ENCODE data around the gene TLL2.

The TLL2 gene

DNA sequence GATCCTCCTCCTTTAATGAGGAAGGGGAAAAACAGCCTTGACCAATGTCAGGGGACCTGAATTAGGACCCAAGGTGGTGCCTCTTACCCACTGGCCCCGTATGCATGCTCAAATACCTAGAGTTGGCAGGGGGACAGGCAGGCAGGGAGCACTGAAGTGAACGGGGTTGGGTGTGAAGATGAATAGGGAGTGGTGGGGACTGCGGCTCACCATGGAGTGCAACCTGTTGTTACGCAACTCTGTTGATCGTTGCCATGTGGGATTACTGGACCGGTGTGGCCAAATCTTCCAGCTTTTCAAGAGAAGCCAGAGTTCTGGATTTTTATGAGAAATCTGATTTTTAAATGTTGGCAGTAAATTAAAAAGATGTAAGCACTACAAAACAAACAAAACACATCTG is 48.1 kb downstream of the TLL2 start:
- no peak for TF ChIP-seq CTCF (IDR thresholded peaks at IDR 0.05; ENCODE audit: borderline replicate concordance, extremely low read depth, low read length, poor library complexity, severe bottlenecking)
- TF ChIP-seq EZH2 (IDR thresholded peaks at IDR 0.05; ENCODE audit: borderline replicate concordance, low read depth, low read length, severe bottlenecking) = no peak
- Histone ChIP-seq H3K9ac (ENCODE audit: low read depth, low read length) (no peak overlapping the region), H3K4me3 (ENCODE audit: low read depth in 1 of 2, low read length in 2 of 2) (no peak overlapping the region), H3K4me2 (ENCODE audit: insufficient read depth, low read length) (no peak overlapping the region), H2AFZ (ENCODE audit: low read depth, low read length) (no peak overlapping the region), H3K27ac (ENCODE audit: low read length) (no peak overlapping the region), H3K4me1 (ENCODE audit: insufficient read depth, low read length) (peaks cover 24% of the 10 kb centered on the region), H3K27me3 (ENCODE audit: insufficient read depth, low read length, poor library complexity) (no peaks in the 10 kb centered on the region), H3K79me2 (ENCODE audit: insufficient read depth, low read length) (no peaks in the 10 kb centered on the region), H3K9me3 (ENCODE audit: insufficient read depth, low read length, severe bottlenecking) (no peaks in the 10 kb centered on the region), H4K20me1 (ENCODE audit: insufficient read depth, low read length) (no peaks in the 10 kb centered on the region), H3K36me3 (ENCODE audit: insufficient read depth, low read length) (no peaks in the 10 kb centered on the region)
- ATAC-seq (ENCODE audit: insufficient read depth, low read depth) = no peak
- no peak for DNase-seq

DNA sequence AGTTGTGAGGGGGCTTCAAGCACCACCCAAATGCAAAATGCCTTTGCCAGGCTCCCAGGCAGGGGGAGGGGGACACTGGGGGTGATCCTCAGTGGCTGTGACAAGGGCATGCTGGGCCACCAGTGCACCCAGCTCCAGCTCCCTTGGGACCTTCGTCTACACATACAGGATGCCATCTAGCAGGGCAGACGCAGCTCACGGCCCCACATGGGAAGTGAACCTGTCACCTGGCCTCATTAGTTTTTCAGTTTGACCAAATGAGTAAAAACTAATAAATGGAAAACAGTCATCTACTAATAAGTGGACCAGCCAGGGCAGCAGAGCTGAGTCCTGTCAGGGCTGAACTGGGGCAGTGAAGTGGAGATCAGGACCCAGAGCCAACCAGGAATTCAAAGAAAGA is 50.2 kb downstream of the TLL2 start:
- no peaks in the 10 kb centered on the region for H3K36me3 ChIP-seq (ENCODE audit: insufficient read depth, low read length)
- ATAC-seq (ENCODE audit: insufficient read depth, low read depth) (no peak), DNase-seq (no peak)
- H4K20me1 ChIP-seq (ENCODE audit: insufficient read depth, low read length) = no peaks in the 10 kb centered on the region
- H3K9ac ChIP-seq (ENCODE audit: low read depth, low read length) = no peak overlapping the region
- H3K4me2 ChIP-seq (ENCODE audit: insufficient read depth, low read length) = no peak overlapping the region
- TF ChIP-seq CTCF (IDR thresholded peaks at IDR 0.05; ENCODE audit: borderline replicate concordance, extremely low read depth, low read length, poor library complexity, severe bottlenecking) = no peak
- no peak for TF ChIP-seq EZH2 (IDR thresholded peaks at IDR 0.05; ENCODE audit: borderline replicate concordance, low read depth, low read length, severe bottlenecking)
- no peaks in the 10 kb centered on the region for H3K79me2 ChIP-seq (ENCODE audit: insufficient read depth, low read length)
- H3K4me3 ChIP-seq (ENCODE audit: low read depth in 1 of 2, low read length in 2 of 2) = no peak overlapping the region
- H3K4me1 ChIP-seq (ENCODE audit: insufficient read depth, low read length) = peaks cover 8% of the 10 kb centered on the region
- H3K27ac ChIP-seq (ENCODE audit: low read length) = no peak overlapping the region
- no peaks in the 10 kb centered on the region for H3K27me3 ChIP-seq (ENCODE audit: insufficient read depth, low read length, poor library complexity)
- no peak overlapping the region for H2AFZ ChIP-seq (ENCODE audit: low read depth, low read length)
- H3K9me3 ChIP-seq (ENCODE audit: insufficient read depth, low read length, severe bottlenecking) = no peaks in the 10 kb centered on the region

DNA sequence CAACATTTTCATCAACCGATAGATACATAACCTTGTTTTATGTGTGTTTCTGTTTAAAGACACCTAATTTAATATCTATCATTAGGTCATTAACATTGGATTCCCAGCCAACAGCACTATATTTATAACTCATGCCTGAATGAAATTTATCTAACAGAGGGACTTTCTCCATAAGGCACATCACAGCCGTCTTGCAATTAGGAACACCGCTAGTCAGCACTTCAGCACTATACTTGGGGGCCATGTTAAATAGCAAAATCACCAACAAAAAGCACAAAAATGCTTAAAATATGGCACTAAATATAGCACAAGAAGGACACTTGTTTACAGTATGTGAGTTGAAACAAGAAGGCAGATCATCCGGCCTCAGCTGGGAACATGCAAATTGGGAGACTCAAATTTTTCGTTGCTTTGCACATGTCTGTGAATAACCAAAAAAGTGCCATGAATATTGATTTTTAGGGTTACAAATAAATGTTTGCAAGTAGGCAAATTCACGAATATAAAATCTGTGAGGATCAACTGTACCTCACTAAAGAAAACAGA is 51.0 kb downstream of the TLL2 start:
- Histone ChIP-seq H3K4me3 (ENCODE audit: low read depth in 1 of 2, low read length in 2 of 2) (no peak overlapping the region), H4K20me1 (ENCODE audit: insufficient read depth, low read length) (no peaks in the 10 kb centered on the region), H3K36me3 (ENCODE audit: insufficient read depth, low read length) (no peaks in the 10 kb centered on the region), H3K27me3 (ENCODE audit: insufficient read depth, low read length, poor library complexity) (no peaks in the 10 kb centered on the region), H3K27ac (ENCODE audit: low read length) (no peak overlapping the region), H3K79me2 (ENCODE audit: insufficient read depth, low read length) (no peaks in the 10 kb centered on the region), H2AFZ (ENCODE audit: low read depth, low read length) (no peak overlapping the region), H3K9ac (ENCODE audit: low read depth, low read length) (no peak overlapping the region), H3K4me2 (ENCODE audit: insufficient read depth, low read length) (no peak overlapping the region), H3K4me1 (ENCODE audit: insufficient read depth, low read length) (no peaks in the 10 kb centered on the region), H3K9me3 (ENCODE audit: insufficient read depth, low read length, severe bottlenecking) (no peaks in the 10 kb centered on the region)
- DNase-seq (no peak), ATAC-seq (ENCODE audit: insufficient read depth, low read depth) (no peak)
- no peak for TF ChIP-seq CTCF (IDR thresholded peaks at IDR 0.05; ENCODE audit: borderline replicate concordance, extremely low read depth, low read length, poor library complexity, severe bottlenecking)
- TF ChIP-seq EZH2 (IDR thresholded peaks at IDR 0.05; ENCODE audit: borderline replicate concordance, low read depth, low read length, severe bottlenecking) = no peak

DNA sequence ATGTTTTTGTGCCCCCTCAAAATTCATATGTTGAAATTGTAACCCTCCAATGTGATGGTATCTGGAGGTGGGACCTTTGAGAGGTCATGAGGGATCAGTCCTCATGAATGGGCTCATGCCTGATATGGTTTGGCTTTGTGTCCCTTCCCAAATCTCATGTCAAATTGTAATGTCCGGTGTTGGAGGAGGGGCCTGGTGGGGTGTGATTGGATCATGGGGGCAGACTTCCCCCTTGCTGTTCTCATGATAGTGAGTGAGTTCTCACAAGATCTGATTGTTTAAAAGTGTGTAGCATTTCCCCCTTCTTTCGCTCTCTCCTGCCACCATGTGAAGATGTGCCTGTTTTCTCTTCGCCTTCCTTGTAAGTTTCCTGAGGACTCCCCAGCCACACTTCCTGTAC is 53.4 kb downstream of the TLL2 start:
- no peak for TF ChIP-seq EZH2 (IDR thresholded peaks at IDR 0.05; ENCODE audit: borderline replicate concordance, low read depth, low read length, severe bottlenecking)
- TF ChIP-seq CTCF (IDR thresholded peaks at IDR 0.05; ENCODE audit: borderline replicate concordance, extremely low read depth, low read length, poor library complexity, severe bottlenecking) = no peak
- H4K20me1 ChIP-seq (ENCODE audit: insufficient read depth, low read length) = no peaks in the 10 kb centered on the region
- H3K9me3 ChIP-seq (ENCODE audit: insufficient read depth, low read length, severe bottlenecking) = no peaks in the 10 kb centered on the region
- peaks cover 3% of the 10 kb centered on the region for H3K27me3 ChIP-seq (ENCODE audit: insufficient read depth, low read length, poor library complexity)
- H3K9ac ChIP-seq (ENCODE audit: low read depth, low read length) = no peak overlapping the region
- H3K4me3 ChIP-seq (ENCODE audit: low read depth in 1 of 2, low read length in 2 of 2) = no peak overlapping the region
- ATAC-seq (ENCODE audit: insufficient read depth, low read depth) (no peak), DNase-seq (no peak)
- H2AFZ ChIP-seq (ENCODE audit: low read depth, low read length) = no peak overlapping the region
- H3K36me3 ChIP-seq (ENCODE audit: insufficient read depth, low read length) = no peaks in the 10 kb centered on the region
- H3K27ac ChIP-seq (ENCODE audit: low read length) = no peak overlapping the region
- H3K4me2 ChIP-seq (ENCODE audit: insufficient read depth, low read length) = no peak overlapping the region
- H3K4me1 ChIP-seq (ENCODE audit: insufficient read depth, low read length) = no peaks in the 10 kb centered on the region
- H3K79me2 ChIP-seq (ENCODE audit: insufficient read depth, low read length) = no peaks in the 10 kb centered on the region
